ENCODE results near the gene KPNB1.

The KPNB1 gene

GRCh38 chr17:47685556-47686275, 36.0 kb downstream of the KPNB1 start:
- no peak for FAIRE-seq
- no peak for DNase-seq (ENCODE audit: insufficient read length, low spot score)
- TF ChIP-seq CTCF (IDR thresholded peaks at IDR 0.05; ENCODE audit: insufficient read depth, missing control alignments): no peak

- no peak for TF ChIP-seq CTCF (IDR thresholded peaks at IDR 0.05; ENCODE audit: insufficient read depth, missing control alignments)
- no peak for FAIRE-seq
Measured at GRCh38 chr17:47686276-47686635, 36.5 kb downstream of the KPNB1 start.

GRCh38 chr17:47686664-47687327, 37.1 kb downstream of the KPNB1 start:
- no peak for FAIRE-seq
- TF ChIP-seq CTCF (IDR thresholded peaks at IDR 0.05; ENCODE audit: insufficient read depth, missing control alignments): no peak
- no peak for DNase-seq (ENCODE audit: insufficient read length, low spot score)

More at GRCh38 chr17:47686276-47686635, 36.5 kb downstream of the KPNB1 start:
- DNase-seq (ENCODE audit: insufficient read length, low spot score): no peak

- FAIRE-seq: no peak
- TF ChIP-seq CTCF (IDR thresholded peaks at IDR 0.05; ENCODE audit: insufficient read depth, missing control alignments): no peak
- DNase-seq (ENCODE audit: insufficient read length, low spot score): no peak
Measured at GRCh38 chr17:47687328-47687690, 37.6 kb downstream of the KPNB1 start.

- no peak for TF ChIP-seq CTCF (IDR thresholded peaks at IDR 0.05; ENCODE audit: insufficient read depth, missing control alignments)
- DNase-seq (ENCODE audit: insufficient read length, low spot score) (no peak), FAIRE-seq (no peak)
Measured at GRCh38 chr17:47687748-47688147, 38.0 kb downstream of the KPNB1 start.

DNA sequence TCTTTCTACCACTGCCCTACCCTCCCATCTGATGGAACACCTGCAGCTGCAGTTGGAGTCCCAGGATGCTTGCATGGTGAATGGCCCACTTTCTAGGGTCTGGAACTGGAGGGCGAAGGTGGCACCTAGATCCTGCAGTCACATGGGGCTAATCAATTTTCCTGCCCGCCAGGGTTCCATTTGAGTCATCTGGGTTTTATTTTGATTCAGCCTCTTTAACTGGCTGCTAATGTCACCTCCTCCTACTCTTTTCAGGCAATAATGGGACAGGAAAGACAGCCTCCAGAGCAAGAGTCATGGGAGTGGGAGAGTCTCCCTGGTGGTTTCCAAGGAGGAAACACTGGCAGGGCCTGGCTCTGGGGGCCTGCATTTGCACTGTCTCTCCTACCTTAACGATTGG, 40.4 kb downstream of the KPNB1 start:
- no peak for FAIRE-seq

More for the DNA sequence above, 40.4 kb downstream of the KPNB1 start:
- no peak for DNase-seq (ENCODE audit: insufficient read length, low spot score)
- TF ChIP-seq CTCF (IDR thresholded peaks at IDR 0.05; ENCODE audit: insufficient read depth, missing control alignments): no peak
